Measurements from ENCODE around the gene MRPL46. TPM values are rescaled to one million over a fixed set of nuclear protein-coding genes. Genes with fewer than 3 reads are reported as not detected.

MRPL46 gene
- total and polyA plus RNA-seq, 2 of the 4 experiments (the other 2 are of a cell fraction) = 14.2 to 24.2 TPM

DNA sequence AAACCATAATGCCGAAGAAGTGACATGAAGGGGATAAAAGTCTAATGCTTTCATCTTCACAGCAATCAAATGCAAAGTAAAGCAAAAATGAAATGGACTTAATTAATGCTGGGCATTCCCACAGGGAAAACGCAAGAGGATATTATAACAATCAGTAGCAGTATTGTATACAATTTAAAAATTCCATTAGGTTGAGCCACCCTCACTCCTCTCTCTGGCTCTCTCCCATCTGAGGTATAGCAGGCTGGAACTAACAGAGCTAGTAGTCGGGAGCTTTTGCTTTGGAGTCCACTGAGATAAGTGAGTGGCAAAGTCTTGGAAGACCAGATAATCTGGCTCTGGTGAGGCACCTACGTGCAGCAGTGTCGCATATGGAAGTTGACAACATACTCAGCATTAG lies 45.4 kb upstream of the MRPL46 start:
- Histone ChIP-seq H3K36me3 (ENCODE audit: control insufficient read depth, insufficient read depth, low read length) (peaks cover 12% of the 10 kb centered on the region), H3K4ac (ENCODE audit: low read depth, low read length) (peak overlapping the region; percentile 54; the same call in 1 of the 2 replicates), H3K79me1 (ENCODE audit: low read depth in 1 of 2, low read length in 2 of 2) (peaks cover 0 to 7% of the 10 kb centered on the region in 2 experiments; a peak in 1 of 4 replicates), H3K4me3 (ENCODE audit: insufficient read depth, low read depth, low read length) (no peak overlapping the region), H2BK20ac (ENCODE audit: low read depth, low read length) (no peak overlapping the region), H3K56ac (ENCODE audit: extremely low read depth, insufficient read depth, low read length) (0 out of 2 replicates have a peak overlapping the region, but pooled peaks have one; percentile 16), H3K4me1 (ENCODE audit: control insufficient read depth, insufficient read depth, low read length) (peaks cover 9% of the 10 kb centered on the region), H3K27ac (ENCODE audit: insufficient read depth, low read length) (peak overlapping the region; percentile 31; the same call in 1 of the 2 replicates), H2BK15ac (ENCODE audit: low read depth, low read length) (no peak overlapping the region), H3K27me3 (ENCODE audit: control insufficient read depth, insufficient read depth, low read length) (no peaks in the 10 kb centered on the region), H2BK120ac (ENCODE audit: low read depth, low read length) (0 out of 2 replicates have a peak overlapping the region, but pooled peaks have one; percentile 21), H2AK9ac (replicated peaks; ENCODE audit: low read depth, low read length, poor library complexity) (no peak overlapping the region), H3K23ac (ENCODE audit: low read depth, low read length) (no peak overlapping the region), H2AK5ac (ENCODE audit: low read depth, low read length) (no peak overlapping the region), H4K8ac (ENCODE audit: low read depth in 2 of 2, low read length in 2 of 2) (no peak overlapping the region), H4K20me1 (ENCODE audit: insufficient read depth, low read length) (no peaks in the 10 kb centered on the region), H3K9me1 (ENCODE audit: insufficient read depth, low read length) (peaks cover 6% of the 10 kb centered on the region; the same call in 1 of the 2 replicates), H2BK5ac (ENCODE audit: low read depth, low read length, poor library complexity, severe bottlenecking) (peak overlapping the region; percentile 63), H3K14ac (replicated peaks; ENCODE audit: low read depth, low read length) (peak overlapping the region; percentile 38; the same call in 1 of the 2 replicates), H3K4me2 (ENCODE audit: low read depth, low read length) (peak overlapping the region; percentile 88), H2AFZ (replicated peaks; ENCODE audit: low read length, poor library complexity) (no peak overlapping the region), H3K9ac (ENCODE audit: low read depth, low read length) (no peak overlapping the region), H3K9me3 (ENCODE audit: control insufficient read depth, insufficient read depth, low read length) (no peaks in the 10 kb centered on the region), H4K91ac (ENCODE audit: insufficient read depth, low read depth, low read length) (peak overlapping the region; percentile 67; the same call in 1 of the 2 replicates), H4K5ac (ENCODE audit: low read depth, low read length) (no peak overlapping the region), H3K18ac (ENCODE audit: low read depth, low read length) (peak overlapping the region; percentile 85; the same call in 1 of the 2 replicates)
- ATAC-seq (ENCODE audit: low read depth) (peak; percentile 90), DNase-seq (peak; percentile 64)
- dilution Hi-C loops (cut with HindIII; ENCODE audit: low sequenced_read_pairs, unreplicated experiment) (no loop called here), intact Hi-C loops (cut with micrococcal nuclease) (no loop called here), in situ Hi-C loops (cut with MboI; ENCODE audit: low sequenced_read_pairs) (no loop called here)
- ChIA-PET POLR2A (ENCODE audit: unreplicated experiment) (no interaction called here), CTCF (no interaction called here)
- no peak for TF ChIP-seq BHLHE40 (IDR thresholded peaks at IDR 0.05; ENCODE audit: low read depth, low read length)
- no peak for TF ChIP-seq CHD1 (IDR thresholded peaks at IDR 0.05; ENCODE audit: low read depth, low read length)
- TF ChIP-seq MAZ (IDR thresholded peaks at IDR 0.05; ENCODE audit: borderline replicate concordance, low read depth, low read length) = no peak
- TF ChIP-seq, protein P1, sequence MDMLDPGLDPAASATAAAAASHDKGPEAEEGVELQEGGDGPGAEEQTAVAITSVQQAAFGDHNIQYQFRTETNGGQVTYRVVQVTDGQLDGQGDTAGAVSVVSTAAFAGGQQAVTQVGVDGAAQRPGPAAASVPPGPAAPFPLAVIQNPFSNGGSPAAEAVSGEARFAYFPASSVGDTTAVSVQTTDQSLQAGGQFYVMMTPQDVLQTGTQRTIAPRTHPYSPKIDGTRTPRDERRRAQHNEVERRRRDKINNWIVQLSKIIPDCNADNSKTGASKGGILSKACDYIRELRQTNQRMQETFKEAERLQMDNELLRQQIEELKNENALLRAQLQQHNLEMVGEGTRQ (IDR thresholded peaks at IDR 0.05; ENCODE audit: low read depth, low read length) = no peak
- TF ChIP-seq SMC3 (IDR thresholded peaks at IDR 0.05; ENCODE audit: low read depth, low read length) = no peak
- no peak for TF ChIP-seq MAFK (IDR thresholded peaks at IDR 0.05; ENCODE audit: low read depth, low read length)
- TF ChIP-seq RAD21 (IDR thresholded peaks at IDR 0.05; ENCODE audit: low read length) = no peak
- no peak for TF ChIP-seq MXI1 (IDR thresholded peaks at IDR 0.05; ENCODE audit: borderline replicate concordance, low read depth, low read length)
- no peak for TF ChIP-seq RFX5 (IDR thresholded peaks at IDR 0.05; ENCODE audit: low read depth, low read length)
- no peak for TF ChIP-seq ELK1 (IDR thresholded peaks at IDR 0.05; ENCODE audit: borderline replicate concordance, low read depth, low read length)
- TF ChIP-seq CTCF (conservative IDR thresholded peaks at IDR 0.05; ENCODE audit: low read depth, low read length) = no peak
- no peak for TF ChIP-seq FOS (IDR thresholded peaks at IDR 0.05; ENCODE audit: low read depth, low read length)
- no peak for TF ChIP-seq NFE2L2 (IDR thresholded peaks at IDR 0.05; ENCODE audit: low read depth, low read length)
- WGBS, 2 experiments (ENCODE audit: extremely low coverage in 2 of 2, insufficient read length in 1 of 2) = 60% methylated on average over 1 of the region's 5 CpGs; no CpG with 5 or more reads in 1 of the 2 experiments
- no TSS peak for BruUV-seq (replicated peaks)
